K562 (cell line): ENCODE measurements around the gene NACC1. TPM values are rescaled to one million over a fixed set of nuclear protein-coding genes. Genes with fewer than 3 reads are reported as not detected.
A peak's percentile ranks its signal among the peaks of the same experiment; 100 is the strongest.

Experiments
- ATAC-seq: fragments of 200-7000 bp; cut with Tn5 transposase; 3 replicates; pipeline ENCODE4 v1.9.1; 2020; ENCODE audit warnings: moderate library complexity
- BruUV-seq: library from RNA; stranded (reverse); fragments of 400-500 nt; replicated peaks from 2 replicates; lab custom pipeline; 2021; lab: Mats Ljungman, UMichigan
- CTCF ChIA-PET: fragments of 300-600 bp; formaldehyde crosslinking; extraction: SDS; loops from one replicate; lab custom pipeline; 2021; ENCODE audit warnings: low intra/inter-chr PET ratio; lab: Yijun Ruan, JAX
- POLR2A ChIA-PET: fragments of 300-600, 350-650 bp; sonication (Branson Sonifier 250); formaldehyde crosslinking; extraction: SDS; loops from one replicate; lab custom pipeline; 2021; ENCODE audit warnings: antibody characterized with exemption, inconsistent platforms; lab: Yijun Ruan, JAX
- DNase-seq, 4 experiments: peaks; one replicate each; pipeline versions ENCODE4 v3.0.0 to v3.0.0-alpha.2; 2011 to 2018; ENCODE audit warnings: low spot score in 3 of 4, mixed read lengths in 3 of 4; ENCODE audit errors: extremely low read depth in 1 of 4
- FAIRE-seq: peaks from 2 replicates; lab custom pipeline; 2011; peaks lifted over from hg19 to GRCh38; lab: Jason Lieb, UNC
- H2AFZ ChIP-seq: 2 replicates; pipeline ENCODE4 v1.6.0; 2011; ENCODE audit warnings: low read depth, low read length, control low read depth, inconsistent platforms
- H3K27ac ChIP-seq: fragments of 200-600 bp; 3 replicates; pipeline ENCODE4 v1.8.0; 2011; ENCODE audit warnings: low read depth, mild to moderate bottlenecking, control low read depth, inconsistent platforms, low read length, moderate library complexity, mixed read lengths; ENCODE audit errors: extremely low read depth
- H3K27me3 ChIP-seq, 2 experiments: fragments of 300-600 bp in 1 of 2; 2 replicates in 1 of 2; 3 replicates in 1 of 2; pipeline versions ENCODE4 v1.6.0 to v1.8.0; 2011; ENCODE audit warnings: inconsistent platforms in 2 of 2, low read length in 2 of 2, mild to moderate bottlenecking in 1 of 2, mixed read lengths in 1 of 2, moderate library complexity in 1 of 2; ENCODE audit not compliant: control insufficient read depth in 2 of 2, insufficient read depth in 2 of 2
- H3K36me3 ChIP-seq: fragments of 300-600 bp; 3 replicates; pipeline ENCODE4 v1.8.0; 2011; ENCODE audit warnings: mild to moderate bottlenecking, low read length, inconsistent platforms; ENCODE audit not compliant: control insufficient read depth, insufficient read depth
- H3K4me1 ChIP-seq, 2 experiments: fragments of 200-600 bp in 1 of 2; replicated peaks in 1 of 2; 2 replicates in 1 of 2; 3 replicates in 1 of 2; pipeline versions ENCODE4 v1.5.1 to v1.8.0; 2011; ENCODE audit warnings: inconsistent platforms in 2 of 2, low read length in 2 of 2, mild to moderate bottlenecking in 1 of 2, mixed read lengths in 1 of 2, moderate library complexity in 1 of 2; ENCODE audit not compliant: control insufficient read depth in 2 of 2, insufficient read depth in 2 of 2
- H3K4me2 ChIP-seq: 2 replicates; pipeline ENCODE4 v1.6.1; 2011; ENCODE audit warnings: low read length, control low read depth, inconsistent platforms, mixed read lengths; ENCODE audit not compliant: insufficient read depth
- H3K4me3 ChIP-seq: fragments of 200-600 bp; sonication (generic), shearing (Covaris generic); 2 replicates; pipeline ENCODE4 v1.5.1; 2016; ENCODE audit warnings: control low read depth, inconsistent platforms
- H3K79me2 ChIP-seq: fragments of 200-600 bp; 3 replicates; pipeline ENCODE4 v1.8.0; 2011; ENCODE audit warnings: low read length, inconsistent platforms; ENCODE audit not compliant: control insufficient read depth, insufficient read depth
- H3K9ac ChIP-seq, 2 experiments: 2 replicates each; pipeline versions ENCODE4 v1.6.0 to v1.6.1; 2011; ENCODE audit warnings: low read depth in 2 of 2, low read length in 2 of 2, control low read depth in 1 of 2, inconsistent platforms in 1 of 2, mild to moderate bottlenecking in 1 of 2, mixed read lengths in 1 of 2; ENCODE audit not compliant: insufficient read depth in 1 of 2
- H3K9me1 ChIP-seq: one replicate; pipeline ENCODE4 v1.6.0; 2011; ENCODE audit warnings: inconsistent platforms, mild to moderate bottlenecking, low read length, moderate library complexity; ENCODE audit not compliant: control insufficient read depth, insufficient read depth
- H3K9me3 ChIP-seq: replicated peaks from 2 replicates; pipeline ENCODE4 v1.5.1; 2011; ENCODE audit warnings: low read depth, low read length, inconsistent platforms; ENCODE audit not compliant: control insufficient read depth, insufficient read depth
- H4K20me1 ChIP-seq: replicated peaks from 2 replicates; pipeline ENCODE4 v1.6.1; 2011; ENCODE audit warnings: low read length, inconsistent platforms, mixed read lengths; ENCODE audit not compliant: control insufficient read depth, insufficient read depth
- GATA2 ChIP-seq: sonication (generic); formaldehyde crosslinking; IDR thresholded peaks from 2 replicates; pipeline ENCODE4 v1.4.0; 2020; ENCODE audit warnings: mild to moderate bottlenecking, missing genetic modification reagents
- POLR3A ChIP-seq: IDR thresholded peaks from 2 replicates; pipeline ENCODE4 v1.6.1; 2011; ENCODE audit warnings: borderline replicate concordance, mild to moderate bottlenecking, moderate library complexity; ENCODE audit not compliant: insufficient read length, insufficient read depth; ENCODE audit errors: extremely low read depth
- RBM22 ChIP-seq: fragments of 200-400 bp; formaldehyde crosslinking; IDR thresholded peaks from 2 replicates; pipeline ENCODE4 v1.6.1; 2018; ENCODE audit warnings: low read length, low read depth; ENCODE audit not compliant: poor library complexity, severe bottlenecking
- SMAD3 ChIP-seq: fragments of 450-650 bp; formaldehyde crosslinking; conservative IDR thresholded peaks from 2 replicates; pipeline ENCODE4 v1.4.0; 2020; ENCODE audit warnings: mild to moderate bottlenecking
- SMAD4 ChIP-seq: fragments of 250-450 bp; sonication (Bioruptor Pico); conservative IDR thresholded peaks from 2 replicates; pipeline ENCODE4 v1.8.0; 2021; ENCODE audit warnings: inconsistent platforms, mild to moderate bottlenecking, moderate library complexity
- ZEB2 ChIP-seq: fragments of 450-650 bp; IDR thresholded peaks from 2 replicates; pipeline ENCODE4 v1.6.1; 2016
- ZFP30 ChIP-seq: fragments of 250-450 bp; sonication (Bioruptor Pico); IDR thresholded peaks from 2 replicates; pipeline ENCODE4 v1.8.0; 2022; ENCODE audit warnings: moderate library complexity, mild to moderate bottlenecking, inconsistent platforms, borderline replicate concordance
- ZNF134 ChIP-seq: fragments of 250-450 bp; sonication (Bioruptor Pico); conservative IDR thresholded peaks from 2 replicates; pipeline ENCODE4 v1.4.0; 2020
- ZNF551 ChIP-seq: fragments of 250-450 bp; sonication (Bioruptor Pico); IDR thresholded peaks from 2 replicates; pipeline ENCODE4 v1.5.0; 2021; ENCODE audit warnings: mild to moderate bottlenecking, moderate library complexity
- WGBS: fragments of 100-300 bp; shearing (Covaris generic); methylation state at CpG from one replicate; pipeline ENCODE4 v1.1.6; 2016; ENCODE audit warnings: low coverage, mixed read lengths; ENCODE audit not compliant: insufficient coverage; ENCODE audit errors: missing lambda C conversion rate; 5-methylcytosine and 5-hydroxymethylcytosine counted together
- in situ Hi-C: fragments of 300-500 bp; cut with MboI; formaldehyde crosslinking; loops from 4 replicates; pipeline ENCODE4 v1.15.0; 2018; ENCODE audit warnings: inconsistent platforms, mixed read lengths
- intact Hi-C: fragments of 100-400 bp; cut with micrococcal nuclease; formaldehyde crosslinking; loops from 2 replicates; pipeline ENCODE4 v1.14.2; 2022
- polyA plus RNA-seq, 8 experiments: library from polyadenylated mRNA; depleted of rRNA in 4 of 8; stranded (reverse) in 5 of 8; unstranded in 3 of 8; fragments of >200 nt; fragmentation: Nextera tagmentation in 2 of 8; fragmentation: Illumina TruSeq in 1 of 8; extraction: Ambion mirVana in 2 of 8; extraction: Trizol in 1 of 8; gene quantifications; 2 replicates each; pipeline versions ENCODE4 v1.2.1 to v1.2.3, GENCODE V29; 2011 to 2014; ENCODE audit warnings: inconsistent platforms in 1 of 8, missing spikeins in 1 of 8
- total RNA-seq, 7 experiments: library from RNA; depleted of rRNA in 6 of 7; stranded (reverse); fragments of >200 nt in 6 of 7; fragmentation: Illumina TruSeq in 2 of 7; extraction: Trizol in 2 of 7; gene quantifications; 2 replicates each; pipeline versions ENCODE4 v1.2.1 to v1.2.3, GENCODE V29; 2011 to 2021; ENCODE audit warnings: low replicate concordance in 1 of 7

Gene NACC1
- total and polyA plus RNA-seq, 9 of the 15 experiments (the other 6 are each of a cell fraction or from before 2014, with no cell fraction given) = 0.04 to 96.6 (median 25.8) TPM

DNA sequence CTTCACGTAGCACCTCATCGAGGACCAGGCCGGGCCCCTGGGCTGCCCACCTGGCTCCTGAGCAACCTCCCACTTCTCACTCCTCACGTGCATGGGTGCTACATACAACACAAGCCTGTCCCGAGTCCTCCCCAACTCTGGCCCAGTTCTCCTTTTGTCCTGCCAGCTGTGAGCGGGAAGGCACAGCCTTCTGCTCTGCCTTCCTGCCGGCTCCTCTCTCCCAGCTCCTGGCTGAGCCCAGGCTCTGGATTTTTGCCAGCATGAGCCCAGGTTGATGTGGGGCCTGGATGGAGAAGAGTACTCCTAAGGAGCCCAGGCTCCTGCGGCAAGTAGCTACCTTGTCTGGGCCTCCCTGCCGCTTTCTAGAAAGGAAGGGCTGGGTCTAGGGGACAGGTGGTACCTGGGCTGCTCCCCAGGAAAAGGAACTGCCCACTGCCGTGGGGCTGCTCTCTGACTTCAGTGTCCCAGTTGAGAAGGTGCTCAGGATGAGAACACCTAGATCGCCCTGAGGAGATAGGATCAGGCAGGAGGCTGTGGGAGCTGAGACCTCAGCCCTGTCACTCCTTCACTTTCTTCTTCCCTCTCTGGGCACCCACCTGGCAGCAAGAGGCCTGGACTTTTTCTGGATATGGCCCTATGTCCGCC is 39.0 kb upstream of the NACC1 start:
- peak overlapping the region; percentile 63 for H3K27ac ChIP-seq
- POLR2A ChIA-PET = interaction anchor here (0.5 to 2.4 kb wide), 7 partner anchors 10 to 527 kb away, joined by 3 to 20 read pairs (median 4); partner anchors contain the start of gene RAD23A
- peak overlapping the region; percentile 83 for H2AFZ ChIP-seq
- H3K4me1 ChIP-seq = peaks cover 31 to 82% of the 10 kb centered on the region in 2 experiments
- DNase-seq (peak in 2 of 4 experiments; percentile 65 to 69), FAIRE-seq (no peak), ATAC-seq (peak; percentile 59)
- H4K20me1 ChIP-seq = no peaks in the 10 kb centered on the region
- CTCF ChIA-PET = no interaction called here
- peak overlapping the region; percentile 68 for H3K4me2 ChIP-seq
- no peaks in the 10 kb centered on the region for H3K27me3 ChIP-seq
- H3K9ac ChIP-seq = peak overlapping the region; percentile 52 to 92
- no peak overlapping the region; the same call in 1 of the 2 replicates for H3K4me3 ChIP-seq
- H3K9me3 ChIP-seq = no peaks in the 10 kb centered on the region
- intact Hi-C loops = no loop called here
- peaks cover 42% of the 10 kb centered on the region; the same call in 2 of the 3 replicates for H3K36me3 ChIP-seq
- in situ Hi-C loops = no loop called here
- H3K79me2 ChIP-seq = no peaks in the 10 kb centered on the region
- TF ChIP-seq ZEB2 (peak; percentile 72; the same call in 1 of the 2 replicates), RBM22 (peak; percentile 1), GATA2 (CRISPR knock-in tag) (peak; percentile 49; the same call in 1 of the 2 replicates), SMAD4 (CRISPR knock-in tag) (no peak), POLR3A (no peak), SMAD3 (CRISPR knock-in tag) (no peak), ZFP30 (CRISPR knock-in tag) (no peak), ZNF134 (CRISPR knock-in tag) (no peak), ZNF551 (no peak)
- 59% methylated on average over 12 of the region's 12 CpGs for WGBS
- BruUV-seq = no TSS peak
- H3K9me1 ChIP-seq = no peaks in the 10 kb centered on the region
